Measurements from ENCODE around the gene CDC42BPA.

DNA sequence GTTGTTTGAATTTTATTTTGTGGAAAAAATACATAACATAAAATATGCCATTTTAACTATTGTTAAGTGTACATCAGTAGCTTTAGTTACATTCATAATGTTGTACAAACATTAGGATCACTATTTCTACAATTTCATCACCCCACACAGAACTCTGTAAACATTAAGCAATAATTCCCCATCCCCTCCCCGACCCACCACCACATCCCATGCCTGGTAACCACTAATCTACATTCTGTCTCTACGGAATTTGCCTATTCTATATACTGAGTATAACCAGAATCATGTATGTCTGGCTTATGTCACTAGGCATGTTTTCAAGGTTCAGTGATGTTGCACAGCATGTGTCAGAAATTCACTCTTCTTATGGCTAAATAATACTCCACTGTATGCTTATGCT, 47.7 kb downstream of the CDC42BPA start:
- TF ChIP-seq, protein P1, sequence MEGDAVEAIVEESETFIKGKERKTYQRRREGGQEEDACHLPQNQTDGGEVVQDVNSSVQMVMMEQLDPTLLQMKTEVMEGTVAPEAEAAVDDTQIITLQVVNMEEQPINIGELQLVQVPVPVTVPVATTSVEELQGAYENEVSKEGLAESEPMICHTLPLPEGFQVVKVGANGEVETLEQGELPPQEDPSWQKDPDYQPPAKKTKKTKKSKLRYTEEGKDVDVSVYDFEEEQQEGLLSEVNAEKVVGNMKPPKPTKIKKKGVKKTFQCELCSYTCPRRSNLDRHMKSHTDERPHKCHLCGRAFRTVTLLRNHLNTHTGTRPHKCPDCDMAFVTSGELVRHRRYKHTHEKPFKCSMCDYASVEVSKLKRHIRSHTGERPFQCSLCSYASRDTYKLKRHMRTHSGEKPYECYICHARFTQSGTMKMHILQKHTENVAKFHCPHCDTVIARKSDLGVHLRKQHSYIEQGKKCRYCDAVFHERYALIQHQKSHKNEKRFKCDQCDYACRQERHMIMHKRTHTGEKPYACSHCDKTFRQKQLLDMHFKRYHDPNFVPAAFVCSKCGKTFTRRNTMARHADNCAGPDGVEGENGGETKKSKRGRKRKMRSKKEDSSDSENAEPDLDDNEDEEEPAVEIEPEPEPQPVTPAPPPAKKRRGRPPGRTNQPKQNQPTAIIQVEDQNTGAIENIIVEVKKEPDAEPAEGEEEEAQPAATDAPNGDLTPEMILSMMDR (IDR thresholded peaks at IDR 0.05), result no peak
- TF ChIP-seq POLR2AphosphoS5 (IDR thresholded peaks at IDR 0.05) (no peak), POLR2A (IDR thresholded peaks at IDR 0.05) (no peak)

Measured in stomach (tissue), 4 donors.